LoVo (cell line): Measurements from ENCODE around the gene IPO5.
"Not testable (repeated sequence)": the region's sequence is repeated elsewhere in the genome, so short reads cannot be mapped to it uniquely, and the experiment has no call there.

Experiments
- DNase-seq: peaks from one replicate; pipeline ENCODE4 v3.0.0-alpha.2; 2016; ENCODE audit warnings: low spot score

Gene IPO5

GRCh38 chr13:97949316-97949715 is 4.2 kb upstream of the IPO5 start:
- not testable (repeated sequence) for DNase-seq

- DNase-seq, result no peak
Measured at GRCh38 chr13:97951376-97951775, 2.1 kb upstream of the IPO5 start.

- not testable (repeated sequence) for DNase-seq
Measured at GRCh38 chr13:97952831-97953230, 644 bp upstream of the IPO5 start.

GRCh38 chr13:97961340-97961739 is 7.9 kb downstream of the IPO5 start:
- no peak for DNase-seq

GRCh38 chr13:97962887-97963286 is 9.4 kb downstream of the IPO5 start:
- DNase-seq, result no peak

- no peak for DNase-seq
Measured at GRCh38 chr13:97967226-97967625, 13.8 kb downstream of the IPO5 start.

GRCh38 chr13:97967948-97968347 is 14.5 kb downstream of the IPO5 start:
- no peak for DNase-seq

- DNase-seq, result no peak
Measured at GRCh38 chr13:97971519-97971918, 18.0 kb downstream of the IPO5 start.

- no peak for DNase-seq
Measured at GRCh38 chr13:97974773-97975172, 21.3 kb downstream of the IPO5 start.

- DNase-seq, result no peak
Measured at GRCh38 chr13:97975280-97975847, 21.9 kb downstream of the IPO5 start.

GRCh38 chr13:97975848-97976609 is 22.6 kb downstream of the IPO5 start:
- peak; percentile 94 for DNase-seq

- DNase-seq, result peak; percentile 6
Measured at GRCh38 chr13:97976610-97977521, 23.4 kb downstream of the IPO5 start.

GRCh38 chr13:97977982-97978381 is 24.5 kb downstream of the IPO5 start:
- DNase-seq, result no peak

GRCh38 chr13:97978651-97979050 is 25.2 kb downstream of the IPO5 start:
- no peak for DNase-seq

- DNase-seq, result no peak
Measured at GRCh38 chr13:97979051-97979450, 25.6 kb downstream of the IPO5 start.

- no peak for DNase-seq
Measured at GRCh38 chr13:97979556-97979955, 26.1 kb downstream of the IPO5 start.

- no peak for DNase-seq
Measured at GRCh38 chr13:97982286-97982685, 28.8 kb downstream of the IPO5 start.

GRCh38 chr13:97986835-97987234 is 33.4 kb downstream of the IPO5 start:
- no peak for DNase-seq

GRCh38 chr13:97999653-98000052 is 46.2 kb downstream of the IPO5 start:
- no peak for DNase-seq

GRCh38 chr13:98004107-98004506 is 50.6 kb downstream of the IPO5 start:
- no peak for DNase-seq

- DNase-seq, result not testable (repeated sequence)
Measured at GRCh38 chr13:98004997-98005396, 51.5 kb downstream of the IPO5 start.

- no peak for DNase-seq
Measured at GRCh38 chr13:98007001-98007400, 53.5 kb downstream of the IPO5 start.

- DNase-seq, result no peak
Measured at GRCh38 chr13:98013241-98013640, 59.8 kb downstream of the IPO5 start.
